GM18498 (cell line): ENCODE measurements around the gene PCDHA1.
"Not testable (repeated sequence)": the region's sequence is repeated elsewhere in the genome, so short reads cannot be mapped to it uniquely, and the experiment has no call there.

Source experiments
- ATAC-seq: cut with Tn5 transposase; IDR thresholded peaks from one replicate; pipeline ENCODE4 v1.9.1; 2021; ENCODE audit warnings: mild to moderate bottlenecking, moderate library complexity; ENCODE audit not compliant: unreplicated experiment

The PCDHA1 gene

DNA sequence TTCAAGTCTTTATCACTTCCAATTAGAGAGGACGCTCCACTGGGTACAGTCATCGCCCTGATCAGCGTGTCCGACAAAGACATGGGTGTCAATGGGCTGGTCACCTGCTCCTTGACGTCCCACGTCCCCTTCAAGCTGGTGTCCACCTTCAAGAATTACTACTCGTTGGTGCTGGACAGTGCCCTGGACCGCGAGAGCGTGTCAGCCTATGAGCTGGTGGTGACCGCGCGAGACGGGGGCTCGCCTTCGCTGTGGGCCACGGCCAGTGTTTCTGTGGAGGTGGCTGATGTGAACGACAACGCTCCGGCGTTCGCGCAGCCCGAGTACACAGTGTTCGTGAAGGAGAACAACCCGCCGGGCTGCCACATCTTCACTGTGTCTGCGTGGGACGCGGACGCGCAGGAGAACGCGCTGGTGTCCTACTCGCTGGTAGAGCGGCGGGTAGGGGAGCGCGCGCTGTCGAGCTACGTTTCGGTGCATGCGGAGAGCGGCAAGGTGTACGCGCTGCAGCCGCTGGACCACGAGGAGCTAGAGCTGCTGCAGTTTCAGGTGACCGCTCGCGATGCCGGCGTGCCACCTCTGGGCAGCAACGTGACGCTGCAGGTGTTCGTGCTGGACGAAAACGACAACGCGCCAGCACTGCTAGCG lies 22.4 kb downstream of the PCDHA1 start:
- not testable (repeated sequence) for ATAC-seq

DNA sequence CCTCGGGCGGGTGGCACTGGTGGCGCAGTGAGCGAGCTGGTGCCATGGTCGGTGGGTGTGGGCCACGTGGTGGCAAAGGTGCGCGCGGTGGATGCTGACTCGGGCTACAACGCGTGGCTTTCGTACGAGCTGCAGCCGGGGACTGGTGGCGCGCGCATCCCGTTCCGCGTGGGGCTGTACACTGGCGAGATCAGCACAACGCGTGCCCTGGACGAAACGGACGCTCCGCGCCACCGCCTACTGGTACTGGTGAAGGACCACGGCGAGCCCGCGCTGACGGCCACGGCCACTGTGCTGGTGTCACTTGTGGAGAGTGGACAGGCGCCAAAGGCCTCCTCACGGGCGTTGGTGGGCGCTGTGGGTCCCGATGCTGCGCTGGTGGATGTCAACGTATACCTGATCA lies 22.9 kb downstream of the PCDHA1 start:
- ATAC-seq, result no peak

DNA sequence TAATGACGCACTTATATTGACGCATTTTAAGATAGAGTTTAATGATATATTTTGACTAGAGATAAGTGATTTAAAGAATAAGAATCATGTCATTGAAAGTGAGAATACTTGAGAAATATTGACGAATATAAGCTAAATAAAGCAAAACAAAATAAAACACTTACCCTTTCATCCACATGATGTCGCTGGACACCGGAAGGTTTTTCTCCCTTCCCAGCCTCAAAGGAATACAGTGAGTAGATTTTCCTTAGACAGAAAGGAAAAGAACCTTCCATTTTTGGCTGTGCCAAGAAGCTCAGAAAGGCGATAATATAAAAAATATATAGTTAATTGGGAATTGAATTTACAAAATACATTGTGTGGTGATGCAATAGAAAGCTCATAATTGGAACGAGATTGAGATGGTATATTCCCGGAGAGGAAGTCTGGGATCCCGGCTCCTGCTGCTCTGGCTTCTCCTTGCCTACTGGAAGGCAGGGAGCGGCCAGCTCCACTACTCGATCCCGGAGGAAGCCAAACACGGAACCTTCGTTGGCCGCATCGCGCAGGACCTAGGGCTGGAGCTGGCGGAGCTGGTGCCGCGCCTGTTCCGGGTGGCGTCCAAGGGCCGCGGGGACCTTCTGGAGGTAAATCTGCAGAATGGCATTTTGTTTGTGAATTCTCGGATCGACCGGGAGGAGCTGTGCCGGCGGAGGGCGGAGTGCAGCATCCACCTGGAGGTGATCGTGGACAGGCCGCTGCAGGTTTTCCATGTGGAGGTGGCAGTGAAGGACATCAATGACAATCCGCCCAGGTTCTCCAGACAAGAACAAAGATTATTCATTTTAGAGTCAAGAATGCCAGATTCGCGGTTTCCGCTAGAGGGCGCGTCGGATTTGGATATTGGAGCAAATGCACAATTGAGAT lies 35.7 kb downstream of the PCDHA1 start, which contains the start of gene PCDHA5:
Gene PCDHA5, plus strand, starts transcription at position 239 of the 906 bp plus-strand sequence.
- no peak for ATAC-seq

DNA sequence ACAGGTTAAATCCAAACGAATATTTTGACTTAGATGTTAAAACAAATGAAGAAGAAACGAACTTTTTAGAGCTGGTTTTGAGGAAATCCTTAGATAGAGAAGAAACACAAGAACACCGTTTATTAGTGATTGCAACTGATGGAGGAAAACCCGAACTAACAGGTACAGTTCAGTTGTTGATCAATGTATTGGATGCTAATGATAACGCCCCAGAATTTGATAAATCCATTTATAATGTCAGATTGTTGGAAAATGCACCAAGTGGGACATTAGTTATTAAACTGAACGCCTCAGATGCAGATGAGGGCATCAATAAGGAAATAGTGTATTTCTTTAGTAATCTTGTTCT lies 36.3 kb downstream of the PCDHA1 start:
- no peak for ATAC-seq

DNA sequence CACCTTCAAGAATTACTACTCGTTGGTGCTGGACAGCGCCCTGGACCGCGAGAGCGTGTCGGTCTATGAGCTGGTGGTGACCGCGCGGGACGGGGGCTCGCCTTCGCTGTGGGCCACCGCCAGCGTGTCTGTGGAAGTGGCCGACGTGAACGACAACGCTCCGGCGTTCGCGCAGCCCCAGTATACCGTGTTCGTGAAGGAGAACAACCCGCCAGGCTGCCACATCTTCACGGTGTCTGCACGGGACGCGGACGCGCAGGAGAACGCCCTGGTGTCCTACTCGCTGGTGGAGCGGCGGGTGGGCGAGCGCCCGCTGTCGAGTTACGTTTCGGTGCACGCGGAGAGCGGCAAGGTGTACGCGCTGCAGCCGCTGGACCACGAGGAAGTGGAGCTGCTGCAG lies 37.0 kb downstream of the PCDHA1 start:
- not testable (repeated sequence) for ATAC-seq

DNA sequence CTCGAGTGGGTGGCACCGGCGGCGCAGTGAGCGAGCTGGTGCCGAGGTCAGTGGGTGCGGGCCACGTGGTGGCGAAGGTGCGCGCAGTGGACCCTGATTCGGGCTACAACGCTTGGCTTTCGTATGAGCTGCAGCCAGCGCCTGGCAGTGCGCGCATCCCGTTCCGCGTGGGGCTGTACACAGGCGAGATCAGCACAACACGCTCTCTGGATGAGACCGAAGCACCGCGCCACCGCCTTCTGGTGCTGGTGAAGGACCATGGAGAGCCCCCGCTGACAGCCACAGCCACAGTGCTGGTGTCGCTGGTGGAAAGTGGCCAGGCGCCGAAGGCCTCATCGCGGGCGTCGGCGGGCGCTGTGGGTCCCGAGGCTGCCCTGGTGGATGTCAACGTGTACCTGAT lies 37.5 kb downstream of the PCDHA1 start:
- ATAC-seq, result no peak

DNA sequence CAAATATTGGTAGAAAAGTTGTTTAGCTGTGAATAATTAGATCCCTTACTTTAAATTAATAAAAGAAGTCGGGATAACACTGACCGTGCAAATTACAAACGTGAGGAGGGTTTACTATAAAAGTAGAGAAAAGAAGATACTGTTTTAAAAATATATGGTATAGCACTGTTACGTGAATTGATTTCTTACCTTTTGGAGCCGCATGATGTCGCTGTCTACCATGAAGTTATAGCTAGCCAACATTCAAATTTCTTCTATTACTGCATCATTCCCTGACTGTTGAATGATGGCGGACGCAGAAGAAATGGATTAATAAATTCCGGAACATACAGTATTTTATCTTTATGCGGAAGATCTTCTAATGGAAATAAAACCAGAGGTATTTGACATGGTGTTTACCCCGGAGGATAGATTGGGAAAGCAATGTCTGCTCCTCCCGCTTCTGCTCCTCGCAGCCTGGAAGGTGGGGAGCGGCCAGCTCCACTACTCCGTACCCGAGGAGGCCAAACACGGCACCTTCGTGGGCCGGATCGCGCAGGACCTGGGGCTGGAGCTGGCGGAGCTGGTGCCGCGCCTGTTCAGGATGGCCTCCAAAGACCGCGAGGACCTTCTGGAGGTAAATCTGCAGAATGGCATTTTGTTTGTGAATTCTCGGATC lies 41.9 kb downstream of the PCDHA1 start, which contains the start of gene PCDHA6:
Gene PCDHA6, plus strand, starts transcription at position 257 of the 658 bp plus-strand sequence. Its CDS starts 132 bp downstream, at position 389.
- no peak for ATAC-seq

DNA sequence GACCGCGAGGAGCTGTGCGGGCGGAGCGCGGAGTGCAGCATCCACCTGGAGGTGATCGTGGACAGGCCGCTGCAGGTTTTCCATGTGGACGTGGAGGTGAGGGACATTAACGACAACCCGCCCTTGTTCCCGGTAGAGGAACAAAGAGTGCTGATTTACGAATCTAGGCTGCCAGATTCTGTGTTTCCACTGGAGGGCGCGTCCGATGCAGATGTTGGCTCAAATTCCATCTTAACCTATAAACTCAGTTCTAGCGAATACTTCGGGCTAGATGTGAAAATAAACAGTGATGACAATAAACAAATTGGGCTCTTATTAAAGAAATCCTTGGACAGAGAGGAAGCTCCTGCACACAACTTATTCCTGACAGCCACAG lies 42.4 kb downstream of the PCDHA1 start:
- ATAC-seq, result no peak

DNA sequence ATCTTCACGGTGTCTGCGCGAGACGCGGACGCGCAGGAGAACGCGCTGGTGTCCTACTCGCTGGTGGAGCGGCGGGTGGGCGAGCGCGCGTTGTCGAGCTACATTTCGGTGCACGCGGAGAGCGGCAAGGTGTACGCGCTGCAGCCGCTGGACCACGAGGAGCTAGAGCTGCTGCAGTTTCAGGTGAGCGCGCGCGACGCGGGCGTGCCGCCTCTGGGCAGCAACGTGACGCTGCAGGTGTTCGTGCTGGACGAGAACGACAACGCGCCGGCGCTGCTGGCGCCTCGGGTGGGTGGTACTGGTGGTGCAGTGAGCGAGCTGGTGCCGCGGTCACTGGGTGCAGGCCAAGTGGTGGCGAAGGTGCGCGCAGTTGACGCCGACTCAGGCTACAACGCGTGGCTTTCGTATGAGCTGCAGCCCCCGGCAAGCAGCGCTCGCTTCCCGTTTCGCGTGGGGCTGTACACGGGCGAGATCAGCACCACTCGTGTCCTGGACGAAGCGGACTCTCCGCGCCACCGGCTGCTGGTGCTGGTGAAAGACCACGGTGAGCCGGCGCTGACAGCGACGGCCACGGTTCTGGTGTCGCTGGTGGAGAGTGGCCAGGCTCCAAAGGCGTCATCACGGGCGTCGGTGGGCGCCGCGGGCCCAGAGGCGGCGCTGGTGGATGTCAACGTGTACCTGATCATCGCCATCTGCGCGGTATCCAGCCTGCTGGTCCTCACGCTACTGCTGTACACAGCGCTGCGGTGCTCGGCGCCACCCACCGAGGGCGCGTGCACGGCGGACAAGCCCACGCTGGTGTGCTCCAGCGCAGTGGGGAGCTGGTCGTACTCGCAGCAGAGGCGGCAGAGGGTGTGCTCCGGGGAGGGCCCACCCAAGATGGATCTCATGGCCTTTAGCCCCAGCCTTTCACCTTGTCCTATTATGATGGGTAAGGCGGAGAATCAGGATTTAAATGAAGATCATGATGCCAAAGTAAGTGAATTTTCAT lies 43.9 kb downstream of the PCDHA1 start:
- ATAC-seq, result not testable (repeated sequence)

DNA sequence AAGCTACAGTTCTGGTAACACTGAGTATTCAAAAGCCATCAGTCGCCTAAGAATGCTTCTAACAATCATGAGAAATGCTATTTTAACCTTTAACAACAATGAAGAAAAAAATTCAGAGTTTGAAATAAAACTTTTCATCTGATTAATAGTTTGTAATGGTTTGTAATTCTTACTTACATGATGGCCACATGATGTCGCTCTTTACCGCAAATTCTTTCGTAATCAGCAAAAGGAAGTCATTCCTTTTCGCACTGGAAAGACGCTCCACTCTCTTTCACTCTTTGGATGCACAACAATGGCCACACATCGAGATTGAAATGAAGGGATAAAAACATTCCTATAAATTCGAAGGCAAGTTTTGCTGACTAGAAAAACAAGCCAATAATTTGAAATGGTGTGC lies 48.1 kb downstream of the PCDHA1 start, which contains the start of gene PCDHA7:
Gene PCDHA7, plus strand, starts transcription at position 277 of the 400 bp plus-strand sequence. Its CDS starts 115 bp downstream, at position 392.
- no peak for ATAC-seq

DNA sequence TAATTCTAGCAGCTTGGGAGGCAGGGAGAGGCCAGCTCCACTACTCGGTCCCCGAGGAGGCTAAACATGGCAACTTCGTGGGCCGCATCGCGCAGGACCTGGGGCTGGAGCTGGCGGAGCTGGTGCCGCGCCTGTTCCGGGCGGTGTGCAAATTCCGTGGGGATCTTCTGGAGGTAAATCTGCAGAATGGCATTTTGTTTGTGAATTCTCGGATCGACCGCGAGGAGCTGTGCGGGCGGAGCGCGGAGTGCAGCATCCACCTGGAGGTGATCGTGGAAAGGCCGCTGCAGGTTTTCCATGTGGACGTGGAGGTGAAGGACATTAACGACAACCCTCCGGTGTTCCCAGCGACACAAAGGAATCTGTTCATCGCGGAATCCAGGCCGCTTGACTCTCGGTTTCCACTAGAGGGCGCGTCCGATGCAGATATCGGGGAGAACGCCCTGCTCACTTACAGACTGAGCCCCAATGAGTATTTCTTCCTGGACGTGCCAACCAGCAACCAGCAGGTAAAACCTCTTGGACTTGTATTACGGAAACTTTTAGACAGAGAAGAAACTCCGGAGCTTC lies 48.6 kb downstream of the PCDHA1 start:
- ATAC-seq, result not testable (repeated sequence)

DNA sequence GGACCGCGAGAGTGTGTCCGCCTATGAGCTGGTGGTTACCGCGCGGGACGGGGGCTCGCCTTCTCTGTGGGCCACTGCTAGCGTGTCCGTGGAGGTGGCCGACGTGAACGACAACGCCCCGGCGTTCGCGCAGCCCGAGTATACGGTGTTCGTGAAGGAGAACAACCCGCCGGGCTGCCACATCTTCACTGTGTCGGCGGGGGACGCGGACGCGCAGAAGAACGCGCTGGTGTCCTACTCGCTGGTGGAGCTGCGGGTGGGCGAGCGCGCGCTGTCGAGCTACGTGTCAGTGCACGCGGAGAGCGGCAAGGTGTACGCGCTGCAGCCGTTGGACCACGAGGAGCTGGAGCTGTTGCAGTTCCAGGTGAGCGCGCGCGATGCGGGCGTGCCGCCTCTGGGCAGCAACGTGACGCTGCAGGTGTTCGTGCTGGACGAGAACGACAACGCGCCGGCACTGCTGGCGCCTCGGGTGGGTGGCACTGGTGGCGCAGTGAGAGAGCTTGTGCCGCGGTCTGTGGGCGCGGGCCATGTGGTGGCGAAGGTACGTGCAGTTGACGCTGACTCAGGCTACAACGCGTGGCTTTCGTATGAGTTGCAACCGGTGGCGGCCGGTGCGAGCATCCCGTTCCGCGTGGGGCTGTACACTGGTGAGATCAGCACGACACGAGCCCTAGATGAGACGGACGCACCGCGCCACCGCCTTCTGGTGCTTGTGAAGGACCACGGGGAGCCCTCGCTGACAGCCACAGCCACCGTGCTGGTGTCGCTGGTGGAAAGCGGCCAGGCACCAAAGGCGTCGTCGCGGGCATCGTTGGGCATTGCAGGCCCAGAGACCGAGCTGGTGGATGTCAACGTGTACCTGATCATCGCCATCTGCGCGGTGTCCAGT lies 49.9 kb downstream of the PCDHA1 start:
- no peak for ATAC-seq

DNA sequence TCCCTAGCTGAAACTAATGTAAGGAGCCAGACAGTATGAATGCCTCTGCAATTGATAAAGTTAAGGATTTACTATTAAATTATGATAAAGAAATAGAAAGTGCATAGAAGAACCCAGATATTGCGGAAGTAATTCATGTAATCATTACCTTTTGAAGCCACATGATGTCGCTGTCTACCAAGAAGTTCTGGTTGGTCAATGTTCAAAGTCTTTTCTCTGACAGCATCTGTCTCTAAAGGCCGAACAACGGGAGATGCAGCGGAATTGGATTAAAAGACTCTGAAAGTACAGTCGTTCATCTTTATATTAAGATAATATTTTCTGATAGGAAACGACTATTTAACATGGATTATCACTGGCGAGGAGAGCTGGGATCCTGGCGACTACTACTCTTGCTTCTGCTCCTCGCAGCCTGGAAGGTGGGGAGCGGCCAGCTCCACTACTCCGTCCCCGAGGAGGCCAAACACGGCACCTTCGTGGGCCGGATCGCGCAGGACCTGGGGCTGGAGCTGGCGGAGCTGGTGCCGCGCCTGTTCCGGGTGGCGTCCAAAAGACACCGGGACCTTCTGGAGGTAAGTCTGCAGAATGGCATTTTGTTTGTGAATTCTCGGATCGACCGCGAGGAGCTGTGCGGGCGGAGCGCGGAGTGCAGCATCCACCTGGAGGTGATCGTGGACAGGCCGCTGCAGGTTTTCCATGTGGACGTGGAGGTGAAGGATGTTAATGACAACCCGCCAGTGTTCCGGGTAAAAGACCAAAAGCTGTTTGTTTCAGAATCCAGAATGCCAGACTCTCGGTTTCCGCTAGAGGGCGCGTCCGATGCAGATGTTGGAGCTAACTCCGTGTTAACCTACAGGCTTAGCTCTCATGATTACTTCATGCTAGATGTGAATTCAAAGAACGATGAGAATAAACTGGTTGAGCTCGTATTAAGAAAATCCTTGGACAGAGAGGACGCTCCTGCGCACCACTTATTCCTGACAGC lies 55.3 kb downstream of the PCDHA1 start, which contains the start of gene PCDHA8:
Gene PCDHA8, plus strand, starts transcription at position 210 of the 985 bp plus-strand sequence. Its CDS starts 135 bp downstream, at position 345.
- no peak for ATAC-seq

DNA sequence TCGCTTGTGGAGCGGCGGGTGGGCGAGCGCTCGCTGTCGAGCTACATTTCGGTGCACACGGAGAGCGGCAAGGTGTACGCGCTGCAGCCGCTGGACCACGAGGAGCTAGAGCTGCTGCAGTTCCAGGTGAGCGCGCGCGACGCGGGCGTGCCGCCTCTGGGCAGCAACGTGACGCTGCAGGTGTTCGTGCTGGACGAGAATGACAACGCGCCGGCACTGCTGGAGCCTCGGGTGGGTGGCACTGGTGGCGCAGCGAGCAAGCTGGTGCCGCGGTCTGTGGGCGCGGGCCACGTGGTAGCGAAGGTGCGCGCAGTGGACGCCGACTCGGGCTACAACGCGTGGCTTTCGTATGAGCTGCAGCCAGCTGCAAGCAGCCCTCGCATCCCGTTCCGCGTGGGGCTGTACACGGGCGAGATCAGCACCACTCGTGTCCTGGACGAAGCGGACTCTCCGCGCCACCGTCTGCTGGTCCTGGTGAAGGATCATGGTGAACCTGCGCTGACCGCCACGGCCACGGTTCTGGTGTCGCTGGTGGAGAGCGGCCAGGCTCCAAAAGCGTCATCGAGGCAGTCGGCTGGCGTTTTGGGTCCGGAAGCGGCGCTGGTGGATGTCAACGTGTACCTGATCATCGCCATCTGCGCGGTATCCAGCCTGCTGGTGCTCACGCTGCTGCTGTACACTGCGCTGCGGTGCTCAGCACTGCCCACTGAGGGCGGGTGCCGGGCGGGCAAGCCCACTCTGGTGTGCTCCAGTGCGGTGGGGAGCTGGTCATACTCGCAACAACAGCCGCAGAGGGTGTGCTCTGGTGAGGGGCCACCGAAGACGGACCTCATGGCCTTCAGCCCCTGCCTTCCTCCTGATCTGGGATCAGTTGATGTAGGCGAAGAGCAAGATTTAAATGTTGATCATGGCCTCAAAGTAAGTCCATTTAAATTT lies 57.1 kb downstream of the PCDHA1 start:
- ATAC-seq, result no peak

DNA sequence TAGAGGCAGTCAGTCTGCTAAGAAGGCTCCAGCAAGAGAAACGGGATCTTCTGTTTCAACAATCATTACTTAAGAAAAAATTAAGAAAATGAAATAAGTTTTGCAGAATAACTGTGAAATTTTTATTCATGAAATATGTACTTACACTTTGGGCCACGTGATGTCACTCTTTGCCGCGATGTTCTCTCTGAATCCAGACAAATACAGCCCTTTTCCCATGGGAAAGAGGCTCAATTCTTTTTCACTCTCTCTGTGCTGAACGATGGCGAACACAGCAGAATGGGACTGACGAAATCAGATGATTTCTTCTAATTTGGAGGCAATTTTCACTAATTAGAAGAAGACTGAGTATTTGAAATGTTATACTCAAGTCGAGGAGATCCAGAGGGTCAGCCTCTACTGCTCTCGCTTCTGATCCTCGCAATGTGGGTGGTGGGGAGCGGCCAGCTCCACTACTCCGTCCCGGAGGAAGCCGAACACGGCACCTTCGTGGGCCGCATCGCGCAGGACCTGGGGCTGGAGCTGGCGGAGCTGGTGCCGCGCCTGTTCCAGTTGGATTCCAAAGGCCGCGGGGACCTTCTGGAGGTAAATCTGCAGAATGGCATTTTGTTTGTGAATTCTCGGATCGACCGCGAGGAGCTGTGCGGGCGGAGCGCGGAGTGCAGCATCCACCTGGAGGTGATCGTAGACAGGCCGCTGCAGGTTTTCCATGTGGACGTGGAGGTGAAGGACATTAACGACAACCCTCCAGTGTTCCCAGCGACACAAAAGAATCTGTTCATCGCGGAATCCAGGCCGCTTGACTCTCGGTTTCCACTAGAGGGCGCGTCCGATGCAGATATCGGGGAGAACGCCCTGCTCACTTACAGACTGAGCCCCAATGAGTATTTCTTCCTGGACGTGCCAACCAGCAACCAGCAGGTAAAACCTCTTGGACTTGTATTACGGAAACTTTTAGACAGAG lies 62.5 kb downstream of the PCDHA1 start, which contains the start of gene PCDHA9:
Gene PCDHA9, plus strand, starts transcription at position 244 of the 964 bp plus-strand sequence. Its CDS starts 114 bp downstream, at position 358.
- not testable (repeated sequence) for ATAC-seq
